ENCODE data around the gene LAYN.

Gene LAYN

DNA sequence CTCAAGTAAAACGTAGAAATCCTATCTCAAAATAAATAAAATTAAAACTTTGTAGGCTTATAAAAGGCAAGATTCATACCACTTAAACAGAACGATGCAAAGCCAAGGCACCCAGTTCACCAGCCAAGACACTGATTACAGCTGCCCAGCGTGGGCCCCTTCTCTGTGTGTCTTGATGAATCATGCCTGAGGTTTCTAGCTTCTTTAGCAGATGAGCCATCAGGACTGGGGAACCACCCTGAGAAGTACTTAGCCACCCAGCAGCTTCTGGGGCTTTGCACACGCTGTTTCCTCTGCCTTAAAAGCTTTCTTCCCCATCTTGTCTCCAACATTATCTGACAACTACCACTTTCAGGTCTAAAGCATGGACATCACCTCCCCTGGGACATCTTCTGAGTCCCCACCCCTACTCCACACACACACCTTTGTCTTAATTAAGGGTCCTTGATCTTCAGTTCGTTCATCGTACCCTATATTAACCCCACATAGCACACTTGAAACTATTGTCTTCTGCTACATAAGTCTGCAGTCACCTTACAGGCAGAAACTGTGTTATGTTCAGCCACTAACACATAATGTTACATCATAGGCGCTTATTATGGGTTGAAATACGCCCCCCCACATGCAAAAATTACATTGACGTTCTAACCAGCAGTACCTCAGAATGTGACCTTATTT lies 8.7 kb upstream of the LAYN start:
- Histone ChIP-seq H3K9me3 (ENCODE audit: low read length) (no peaks in the 10 kb centered on the region), H3K4me3 (ENCODE audit: low read depth in 1 of 2, low read length in 2 of 2) (no peak overlapping the region), H3K27me3 (ENCODE audit: control insufficient read depth in 1 of 2, insufficient read depth in 2 of 2, low read length in 2 of 2) (no peaks in the 10 kb centered on the region), H3K36me3 (ENCODE audit: insufficient read depth, low read length) (no peaks in the 10 kb centered on the region), H3K27ac (ENCODE audit: low read depth, low read length) (no peak overlapping the region), H3K9ac (ENCODE audit: low read length) (no peak overlapping the region), H3K4me1 (ENCODE audit: insufficient read depth, low read length) (no peaks in the 10 kb centered on the region)

DNA sequence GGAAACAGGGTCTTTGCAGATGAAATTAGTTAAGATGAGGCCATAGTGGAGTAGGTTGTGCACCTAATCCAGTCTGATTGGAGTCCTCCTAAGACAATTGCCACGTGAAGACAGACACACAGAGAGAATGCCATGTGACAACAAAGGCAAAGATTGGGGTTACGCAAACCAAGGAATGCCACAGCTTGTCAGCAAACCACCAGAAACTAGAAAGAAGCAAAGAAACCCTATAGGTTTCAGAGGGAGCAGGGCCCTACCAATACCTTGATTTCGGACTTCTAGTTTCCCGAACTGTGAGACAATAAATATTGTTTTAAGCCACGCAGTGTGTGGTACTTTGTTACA lies 8.2 kb upstream of the LAYN start:
- Histone ChIP-seq H3K4me1 (ENCODE audit: insufficient read depth, low read length) (no peaks in the 10 kb centered on the region), H3K36me3 (ENCODE audit: insufficient read depth, low read length) (no peaks in the 10 kb centered on the region), H3K4me3 (ENCODE audit: low read depth in 1 of 2, low read length in 2 of 2) (no peak overlapping the region), H3K27ac (ENCODE audit: low read depth, low read length) (no peak overlapping the region), H3K27me3 (ENCODE audit: control insufficient read depth in 1 of 2, insufficient read depth in 2 of 2, low read length in 2 of 2) (no peaks in the 10 kb centered on the region), H3K9ac (ENCODE audit: low read length) (no peak overlapping the region), H3K9me3 (ENCODE audit: low read length) (no peaks in the 10 kb centered on the region)

DNA sequence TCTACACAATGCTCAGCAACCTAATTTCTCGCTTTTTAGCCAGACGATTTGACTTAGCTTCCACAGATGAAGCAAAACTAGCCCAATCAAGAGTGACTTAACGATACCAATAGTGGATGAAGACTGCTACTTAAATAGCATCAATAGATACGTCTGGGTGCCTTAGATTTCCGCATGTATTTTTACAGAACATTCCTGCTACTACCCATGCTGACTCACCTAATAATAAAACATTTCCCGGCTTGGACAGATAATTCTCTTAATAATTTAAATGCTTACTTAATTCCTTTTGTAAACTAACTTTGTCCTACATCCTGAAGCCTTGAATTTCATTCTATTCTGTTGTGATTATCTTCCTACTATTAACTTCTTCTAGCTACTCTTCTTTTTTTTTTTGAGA lies 5.2 kb upstream of the LAYN start:
- H3K4me1 ChIP-seq (ENCODE audit: insufficient read depth, low read length) = peaks cover 7% of the 10 kb centered on the region
- H3K27me3 ChIP-seq (ENCODE audit: control insufficient read depth in 1 of 2, insufficient read depth in 2 of 2, low read length in 2 of 2) = no peaks in the 10 kb centered on the region
- H3K4me3 ChIP-seq (ENCODE audit: low read depth in 1 of 2, low read length in 2 of 2) = no peak overlapping the region
- H3K27ac ChIP-seq (ENCODE audit: low read depth, low read length) = no peak overlapping the region
- H3K9me3 ChIP-seq (ENCODE audit: low read length) = no peaks in the 10 kb centered on the region
- no peak overlapping the region for H3K9ac ChIP-seq (ENCODE audit: low read length)
- no peaks in the 10 kb centered on the region for H3K36me3 ChIP-seq (ENCODE audit: insufficient read depth, low read length)

DNA sequence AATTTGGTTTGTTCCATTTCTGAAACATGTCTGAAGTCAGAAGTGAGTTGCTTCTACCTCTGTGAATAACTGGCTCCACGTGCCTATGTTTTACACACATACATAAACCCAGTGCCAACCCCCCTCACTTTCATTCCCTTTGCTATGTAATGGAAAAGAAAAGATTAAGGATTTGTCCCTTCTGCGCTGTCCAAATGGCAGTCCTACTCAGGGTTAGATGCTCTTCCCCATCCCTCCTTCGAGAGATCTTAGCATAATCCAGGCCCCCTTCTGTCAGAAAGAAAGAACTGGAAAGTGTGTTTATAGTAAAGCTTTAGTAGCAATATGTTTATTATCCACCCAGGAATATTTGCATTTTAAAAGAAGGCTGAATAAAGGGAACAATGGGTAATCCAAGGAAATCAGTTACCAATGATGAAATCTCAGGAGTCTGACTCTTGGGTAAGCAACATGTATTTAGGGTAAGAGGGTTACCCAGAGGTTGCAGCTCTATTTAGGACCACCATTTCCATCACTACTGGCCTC lies 3.1 kb upstream of the LAYN start:
- Histone ChIP-seq H3K27me3 (ENCODE audit: control insufficient read depth in 1 of 2, insufficient read depth in 2 of 2, low read length in 2 of 2) (peaks cover 0 to 6% of the 10 kb centered on the region in 2 donors), H3K9ac (ENCODE audit: low read length) (no peak overlapping the region), H3K4me1 (ENCODE audit: insufficient read depth, low read length) (peaks cover 7% of the 10 kb centered on the region), H3K36me3 (ENCODE audit: insufficient read depth, low read length) (no peaks in the 10 kb centered on the region), H3K27ac (ENCODE audit: low read depth, low read length) (no peak overlapping the region), H3K9me3 (ENCODE audit: low read length) (no peaks in the 10 kb centered on the region), H3K4me3 (ENCODE audit: low read depth in 1 of 2, low read length in 2 of 2) (no peak overlapping the region)

DNA sequence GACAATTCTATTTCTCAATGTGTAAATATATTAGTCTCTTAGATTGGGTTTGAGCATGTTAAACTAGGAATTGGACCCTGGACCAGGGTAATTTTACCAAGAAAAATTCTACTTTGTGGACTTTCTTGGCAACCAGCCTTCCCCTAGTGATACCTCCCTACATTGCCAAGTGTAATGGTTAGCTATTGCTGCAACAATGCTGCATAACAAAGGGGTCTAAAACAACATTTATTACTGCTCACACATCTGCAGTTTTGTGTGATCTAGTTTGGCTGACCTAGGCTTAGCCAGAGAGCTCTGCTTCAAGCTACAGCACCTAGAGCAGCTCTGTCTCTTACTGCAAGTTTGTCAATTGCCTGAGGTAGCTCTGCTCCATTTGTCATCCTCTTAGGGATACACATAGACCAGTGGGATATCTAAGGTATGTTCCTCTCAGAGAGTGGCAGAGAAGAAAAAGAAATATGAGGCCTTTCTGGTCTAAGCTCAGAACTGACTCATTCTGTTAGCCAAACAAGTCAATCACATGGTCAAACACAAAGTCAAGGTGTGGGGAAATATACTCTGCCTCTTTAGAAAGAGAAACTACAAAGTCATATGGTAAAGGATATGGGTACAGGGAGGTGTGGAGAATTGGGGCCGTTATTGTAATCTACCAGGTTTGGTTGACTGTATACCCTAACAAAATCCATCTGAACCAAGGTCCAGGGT lies 2.0 kb upstream of the LAYN start:
- Histone ChIP-seq H3K4me1 (ENCODE audit: insufficient read depth, low read length) (peaks cover 7% of the 10 kb centered on the region), H3K9me3 (ENCODE audit: low read length) (no peaks in the 10 kb centered on the region), H3K27ac (ENCODE audit: low read depth, low read length) (no peak overlapping the region), H3K9ac (ENCODE audit: low read length) (no peak overlapping the region), H3K36me3 (ENCODE audit: insufficient read depth, low read length) (no peaks in the 10 kb centered on the region), H3K27me3 (ENCODE audit: control insufficient read depth in 1 of 2, insufficient read depth in 2 of 2, low read length in 2 of 2) (peaks cover 0 to 6% of the 10 kb centered on the region in 2 donors), H3K4me3 (ENCODE audit: low read depth in 1 of 2, low read length in 2 of 2) (no peak overlapping the region)

DNA sequence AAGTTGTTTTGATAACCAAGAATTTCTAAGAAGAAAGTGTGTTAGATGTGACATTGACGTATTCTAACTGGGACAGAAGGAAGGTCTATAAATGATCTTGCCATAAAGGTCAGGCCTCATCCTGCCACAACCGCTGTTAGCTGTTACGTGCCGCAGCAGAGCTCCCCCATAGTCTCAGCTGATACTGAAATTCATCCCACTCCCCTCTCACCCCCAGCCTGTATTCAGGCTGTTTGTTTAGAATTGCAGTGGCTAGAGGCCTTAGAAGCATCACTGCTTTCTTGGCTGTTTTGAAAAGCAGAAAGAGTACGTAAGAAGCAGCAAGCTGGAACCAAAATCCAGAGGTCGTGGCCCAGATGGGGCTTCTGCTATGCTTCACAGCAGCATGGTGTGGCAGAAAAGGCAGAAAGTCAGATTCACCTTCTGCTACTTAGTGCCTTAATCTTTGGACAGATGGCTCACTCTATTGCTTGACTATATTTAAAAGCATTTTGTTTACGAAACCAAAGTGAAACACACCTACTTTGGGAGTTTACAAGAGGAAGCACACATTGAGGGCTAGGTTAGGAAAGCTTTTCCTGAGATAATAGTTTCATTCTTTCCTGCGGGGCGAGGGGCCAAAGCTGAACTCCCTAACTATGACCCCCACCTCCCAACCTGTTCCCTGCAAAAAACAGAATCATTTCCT lies 950 bp upstream of the LAYN start:
- no peaks in the 10 kb centered on the region for H3K9me3 ChIP-seq (ENCODE audit: low read length)
- peak overlapping the region; percentile 84 for H3K27ac ChIP-seq (ENCODE audit: low read depth, low read length)
- peaks cover 7% of the 10 kb centered on the region for H3K4me1 ChIP-seq (ENCODE audit: insufficient read depth, low read length)
- peak overlapping the region; percentile 72 for H3K9ac ChIP-seq (ENCODE audit: low read length)
- H3K36me3 ChIP-seq (ENCODE audit: insufficient read depth, low read length) = peaks cover 6% of the 10 kb centered on the region
- H3K27me3 ChIP-seq (ENCODE audit: control insufficient read depth in 1 of 2, insufficient read depth in 2 of 2, low read length in 2 of 2) = peaks cover 0 to 6% of the 10 kb centered on the region in 2 donors
- H3K4me3 ChIP-seq (ENCODE audit: low read depth in 1 of 2, low read length in 2 of 2) = peak overlapping the region; percentile 81 to 86

DNA sequence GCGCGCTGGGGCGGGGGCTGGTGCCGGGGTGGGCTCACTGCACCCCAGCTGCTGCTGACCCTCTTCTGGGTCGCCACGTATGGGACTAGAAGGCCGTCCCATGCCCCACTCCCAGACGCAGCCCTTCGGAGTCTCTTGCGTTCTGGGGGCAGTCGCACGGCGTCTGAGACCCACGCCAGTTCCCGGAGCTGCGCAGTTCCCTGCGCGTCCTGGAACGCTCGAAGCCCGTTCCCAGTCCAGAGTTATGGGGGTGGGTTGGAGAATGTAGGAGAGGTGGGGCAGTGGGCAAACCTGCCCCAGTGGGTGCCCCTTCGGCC lies 375 bp downstream of the LAYN start:
- Histone ChIP-seq H3K27ac (ENCODE audit: low read depth, low read length) (peak overlapping the region; percentile 84), H3K4me1 (ENCODE audit: insufficient read depth, low read length) (peaks cover 7% of the 10 kb centered on the region), H3K9me3 (ENCODE audit: low read length) (no peaks in the 10 kb centered on the region), H3K9ac (ENCODE audit: low read length) (peak overlapping the region; percentile 30), H3K27me3 (ENCODE audit: control insufficient read depth in 1 of 2, insufficient read depth in 2 of 2, low read length in 2 of 2) (peaks cover 0 to 6% of the 10 kb centered on the region in 2 donors), H3K36me3 (ENCODE audit: insufficient read depth, low read length) (peaks cover 8% of the 10 kb centered on the region), H3K4me3 (ENCODE audit: low read depth in 1 of 2, low read length in 2 of 2) (peak overlapping the region; percentile 81 to 86)

DNA sequence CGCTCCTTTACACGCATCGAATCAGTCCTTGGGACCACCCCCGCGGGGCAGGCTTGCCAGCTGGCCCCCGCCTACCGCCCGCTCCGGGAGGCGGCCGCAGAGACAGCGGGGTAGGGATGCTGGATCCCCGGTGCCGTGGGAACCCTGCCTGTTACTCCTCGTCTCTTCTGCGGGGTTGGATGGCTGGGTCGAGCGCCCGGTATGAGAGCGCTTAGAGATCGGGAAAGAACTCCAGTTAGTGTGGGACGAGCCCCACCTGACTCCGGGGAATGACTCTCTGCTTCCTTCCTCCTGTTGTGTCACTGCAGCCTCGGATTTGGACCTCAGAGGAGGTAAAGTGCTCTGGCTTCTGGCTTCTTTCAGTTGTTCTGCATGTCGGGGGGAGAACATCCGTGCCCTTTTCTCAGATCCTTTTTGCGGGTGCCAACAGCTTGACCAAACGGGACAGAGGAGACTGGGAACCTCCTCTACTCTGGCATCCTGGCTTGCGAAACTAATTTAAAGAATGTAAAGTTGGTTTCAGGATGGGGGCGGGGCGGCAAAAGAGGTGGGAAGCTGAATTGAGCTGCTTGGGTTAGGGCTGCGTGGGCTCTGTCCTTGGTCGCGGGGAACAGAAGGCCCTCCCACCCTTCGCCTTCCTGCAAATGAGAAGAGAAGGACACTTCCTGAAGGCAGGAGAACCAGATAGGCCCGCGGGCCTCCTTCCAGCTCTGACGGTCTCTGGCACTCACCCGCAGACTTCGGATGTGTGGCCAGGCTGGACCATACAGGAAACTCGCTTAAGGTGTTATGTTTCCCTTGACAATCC lies 938 bp downstream of the LAYN start:
- Histone ChIP-seq H3K9me3 (ENCODE audit: low read length) (no peaks in the 10 kb centered on the region), H3K27ac (ENCODE audit: low read depth, low read length) (peak overlapping the region; percentile 84), H3K27me3 (ENCODE audit: control insufficient read depth in 1 of 2, insufficient read depth in 2 of 2, low read length in 2 of 2) (peaks cover 0 to 6% of the 10 kb centered on the region in 2 donors), H3K4me3 (ENCODE audit: low read depth in 1 of 2, low read length in 2 of 2) (peak overlapping the region; percentile 81 to 86), H3K9ac (ENCODE audit: low read length) (peak overlapping the region; percentile 30), H3K36me3 (ENCODE audit: insufficient read depth, low read length) (peaks cover 13% of the 10 kb centered on the region), H3K4me1 (ENCODE audit: insufficient read depth, low read length) (peaks cover 7% of the 10 kb centered on the region)

DNA sequence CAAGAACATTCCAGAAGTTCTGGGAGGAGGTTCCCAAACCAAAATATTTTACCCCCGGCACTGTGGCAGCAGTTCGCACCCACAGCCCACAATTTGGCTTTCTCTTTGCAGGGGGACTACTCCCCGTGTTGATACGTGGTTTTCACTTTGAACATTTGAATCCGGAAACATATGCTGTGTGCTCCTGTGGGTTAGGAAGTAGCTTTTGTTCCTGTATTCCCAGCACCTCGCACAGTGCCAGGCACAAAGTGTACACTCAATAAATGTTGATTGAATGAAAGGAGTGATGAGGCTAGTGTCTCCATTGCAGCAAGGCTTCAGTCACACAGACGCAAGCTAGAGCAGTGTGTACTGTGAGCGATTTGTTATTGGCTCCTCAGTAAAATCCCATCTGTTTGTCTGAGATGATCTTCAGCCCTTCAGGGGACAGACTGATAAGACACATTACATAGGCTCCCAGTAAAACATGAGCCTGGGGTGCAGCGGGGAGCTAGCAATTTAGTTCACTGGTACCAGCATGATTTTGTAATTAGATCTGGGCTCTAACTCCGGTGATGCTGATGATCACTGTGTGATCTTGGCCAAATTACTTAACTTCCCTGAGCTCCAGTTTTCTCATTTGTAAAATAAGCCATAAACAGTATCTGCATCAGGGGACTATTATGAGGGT lies 2.2 kb downstream of the LAYN start:
- H3K27ac ChIP-seq (ENCODE audit: low read depth, low read length) = no peak overlapping the region
- no peak overlapping the region for H3K4me3 ChIP-seq (ENCODE audit: low read depth in 1 of 2, low read length in 2 of 2)
- H3K9ac ChIP-seq (ENCODE audit: low read length) = no peak overlapping the region

DNA sequence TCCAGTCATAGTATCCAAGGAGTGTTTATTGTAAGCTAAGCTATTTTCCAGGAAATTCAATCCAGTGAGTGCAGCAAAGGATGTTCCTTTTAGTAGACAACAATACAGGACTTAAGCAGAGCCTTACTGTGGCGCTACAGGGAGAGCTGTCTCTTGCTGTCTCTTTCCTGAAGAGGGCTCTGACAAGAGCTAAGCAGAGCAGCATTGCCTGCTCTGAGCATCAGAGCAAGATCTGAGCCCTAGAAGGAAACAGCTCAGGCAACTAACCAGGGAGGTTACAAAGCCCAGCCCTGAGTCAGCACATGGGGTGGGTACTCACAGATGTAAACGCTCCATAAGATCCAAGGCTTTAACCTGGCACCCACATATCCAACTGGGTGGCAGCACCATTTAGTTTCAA lies 8.0 kb downstream of the LAYN start:
- no peaks in the 10 kb centered on the region for H3K4me1 ChIP-seq (ENCODE audit: insufficient read depth, low read length)
- no peaks in the 10 kb centered on the region for H3K9me3 ChIP-seq (ENCODE audit: low read length)
- peaks cover 33% of the 10 kb centered on the region for H3K36me3 ChIP-seq (ENCODE audit: insufficient read depth, low read length)
- H3K27me3 ChIP-seq (ENCODE audit: control insufficient read depth in 1 of 2, insufficient read depth in 2 of 2, low read length in 2 of 2) = no peaks in the 10 kb centered on the region
- H3K27ac ChIP-seq (ENCODE audit: low read depth, low read length) = no peak overlapping the region
- H3K4me3 ChIP-seq (ENCODE audit: low read depth in 1 of 2, low read length in 2 of 2) = no peak overlapping the region
- no peak overlapping the region for H3K9ac ChIP-seq (ENCODE audit: low read length)

More for the DNA sequence above, 2.2 kb downstream of the LAYN start:
- Histone ChIP-seq H3K4me1 (ENCODE audit: insufficient read depth, low read length) (peaks cover 7% of the 10 kb centered on the region), H3K36me3 (ENCODE audit: insufficient read depth, low read length) (peaks cover 26% of the 10 kb centered on the region), H3K9me3 (ENCODE audit: low read length) (no peaks in the 10 kb centered on the region), H3K27me3 (ENCODE audit: control insufficient read depth in 1 of 2, insufficient read depth in 2 of 2, low read length in 2 of 2) (peaks cover 0 to 6% of the 10 kb centered on the region in 2 donors)
